A673 (cell line): ENCODE data around the gene CDR2. TPM values are rescaled to one million over a fixed set of nuclear protein-coding genes. Genes with fewer than 3 reads are reported as not detected.

Experiments used
- BruUV-seq: library from RNA; stranded (reverse); fragments of 400-500 nt; replicated peaks from 2 replicates; lab custom pipeline; 2021; lab: Mats Ljungman, UMichigan
- CTCF ChIA-PET: fragments of 300-600 bp; sonication (Branson Sonifier 250); formaldehyde crosslinking; loops from one replicate; lab custom pipeline; 2022; ENCODE audit warnings: antibody characterized with exemption; lab: Charles Lee
- POLR2A ChIA-PET: fragments of 300-600 bp; sonication (Branson Sonifier 250); formaldehyde crosslinking; loops from one replicate; lab custom pipeline; 2022; ENCODE audit warnings: antibody characterized with exemption; ENCODE audit not compliant: low non-redundant PET; lab: Charles Lee
- DNase-seq: peaks from one replicate; pipeline ENCODE4 v3.0.0-alpha.2; 2015; ENCODE audit warnings: low spot score
- H3K27ac ChIP-seq: fragments of 200-600 bp; sonication (generic); 2 replicates; pipeline ENCODE4 v1.5.1; 2016; ENCODE audit warnings: mixed run types, low read depth, mild to moderate bottlenecking, mixed read lengths, antibody characterized with exemption, low read length; ENCODE audit not compliant: poor library complexity, severe bottlenecking
- H3K27me3 ChIP-seq: fragments of 200-600 bp; sonication (generic); replicated peaks from 2 replicates; pipeline ENCODE4 v1.6.1; 2017; ENCODE audit warnings: mixed run types, low read depth, mild to moderate bottlenecking, mixed read lengths, antibody characterized with exemption, low read length; ENCODE audit not compliant: insufficient read depth, poor library complexity
- H3K36me3 ChIP-seq: fragments of 200-600 bp; sonication (generic); 2 replicates; pipeline ENCODE4 v1.6.1; 2016; ENCODE audit warnings: mixed run types, mild to moderate bottlenecking, mixed read lengths, antibody characterized with exemption, low read length; ENCODE audit not compliant: insufficient read depth, poor library complexity, severe bottlenecking
- H3K4me1 ChIP-seq: fragments of 200-600 bp; sonication (generic); 2 replicates; pipeline ENCODE4 v1.6.1; 2017; ENCODE audit warnings: mixed run types, mild to moderate bottlenecking, mixed read lengths, antibody characterized with exemption, low read length; ENCODE audit not compliant: insufficient read depth, poor library complexity, severe bottlenecking
- H3K4me3 ChIP-seq: fragments of 200-600 bp; sonication (generic); 2 replicates; pipeline ENCODE4 v1.5.1; 2016; ENCODE audit warnings: low read depth, mixed run types, mild to moderate bottlenecking, mixed read lengths, low read length; ENCODE audit not compliant: poor library complexity, severe bottlenecking
- H3K9me3 ChIP-seq: fragments of 200-600 bp; sonication (generic); 2 replicates; pipeline ENCODE4 v1.6.1; 2016; ENCODE audit warnings: mixed run types, low read depth, mild to moderate bottlenecking, mixed read lengths, antibody characterized with exemption, low read length; ENCODE audit not compliant: poor library complexity, severe bottlenecking
- CTCF ChIP-seq: fragments of 300-800, 200-600 bp; sonication (generic); conservative IDR thresholded peaks from 2 replicates; pipeline ENCODE4 v1.5.1; 2017; ENCODE audit warnings: low read depth, mild to moderate bottlenecking, antibody characterized with exemption, low read length, moderate library complexity, mixed read lengths
- EZH2 ChIP-seq: fragments of 200-600 bp; sonication (generic); IDR thresholded peaks from 2 replicates; pipeline ENCODE4 v1.6.1; 2017; ENCODE audit warnings: borderline replicate concordance, low read depth, mild to moderate bottlenecking, mixed read lengths, antibody characterized with exemption, low read length; ENCODE audit not compliant: poor library complexity, severe bottlenecking
- intact Hi-C: fragments of 100-400 bp; cut with micrococcal nuclease; formaldehyde crosslinking; loops from one replicate; pipeline ENCODE4 v1.10.0; 2022; ENCODE audit not compliant: unreplicated experiment
- total RNA-seq: library from RNA; stranded (reverse); gene quantifications from 2 replicates; pipeline ENCODE4 v1.2.3, GENCODE V29; 2021

The CDR2 gene
- total RNA-seq, 1 experiment from 2014 or later: 40.5 TPM

- CTCF ChIA-PET: interaction anchor here (0.6 kb wide), 1 partner anchor 1167 kb away, joined by 4 read pairs; no protein-coding TSS in a partner anchor
Measured at GRCh38 chr16:22335668-22336246, 38.7 kb downstream of the CDR2 start.

GRCh38 chr16:22333457-22333994, 40.9 kb downstream of the CDR2 start:
- no TSS peak for BruUV-seq
- DNase-seq: no peak
- intact Hi-C loops: loop anchor here (10.0 kb wide), 1 partner anchor 341 kb away; no protein-coding TSS in a partner anchor
- POLR2A ChIA-PET: no interaction called here
- H3K36me3 ChIP-seq: peaks cover 45% of the 10 kb centered on the region
- no peaks in the 10 kb centered on the region for H3K4me1 ChIP-seq
- TF ChIP-seq CTCF: no peak
- TF ChIP-seq EZH2: no peak
- CTCF ChIA-PET: no interaction called here
- no peak overlapping the region for H3K27ac ChIP-seq
- H3K9me3 ChIP-seq: peaks cover 21% of the 10 kb centered on the region
- no peak overlapping the region for H3K4me3 ChIP-seq
- no peaks in the 10 kb centered on the region for H3K27me3 ChIP-seq

More at GRCh38 chr16:22335668-22336246, 38.7 kb downstream of the CDR2 start:
- Histone ChIP-seq H3K27ac (no peak overlapping the region), H3K9me3 (peaks cover 21% of the 10 kb centered on the region), H3K27me3 (no peaks in the 10 kb centered on the region), H3K4me1 (no peaks in the 10 kb centered on the region), H3K36me3 (peaks cover 40% of the 10 kb centered on the region), H3K4me3 (no peak overlapping the region)
- TF ChIP-seq EZH2: no peak
- TF ChIP-seq CTCF: no peak
- POLR2A ChIA-PET: no interaction called here
- intact Hi-C loops: loop anchor here (10.0 kb wide), 1 partner anchor 339 kb away; no protein-coding TSS in a partner anchor
- no peak for DNase-seq
- BruUV-seq: no TSS peak

- TF ChIP-seq EZH2 (no peak), CTCF (no peak)
- no peak for DNase-seq
- no peaks in the 10 kb centered on the region for H3K4me1 ChIP-seq
- H3K36me3 ChIP-seq: peaks cover 58% of the 10 kb centered on the region
- BruUV-seq: no TSS peak
- ChIA-PET POLR2A (interaction anchor here (0.7 kb wide), 1 partner anchor 19 kb away, joined by 3 read pairs; no protein-coding TSS in a partner anchor), CTCF (no interaction called here)
- H3K9me3 ChIP-seq: no peaks in the 10 kb centered on the region
- no peaks in the 10 kb centered on the region for H3K27me3 ChIP-seq
- intact Hi-C loops: loop anchor here (10.0 kb wide), 1 partner anchor 344 kb away; no protein-coding TSS in a partner anchor
- no peak overlapping the region for H3K4me3 ChIP-seq
- H3K27ac ChIP-seq: no peak overlapping the region
Measured at GRCh38 chr16:22330326-22330725, 44.1 kb downstream of the CDR2 start.
